ENCODE results near the gene DENND5A. TPM values are rescaled to one million over a fixed set of nuclear protein-coding genes. Genes with fewer than 3 reads are reported as not detected.

Gene DENND5A
- total and polyA plus RNA-seq, 2 donors (not counting 1 experiment from before 2014, with no cell fraction given): 41.3 to 66.5 TPM

DNA sequence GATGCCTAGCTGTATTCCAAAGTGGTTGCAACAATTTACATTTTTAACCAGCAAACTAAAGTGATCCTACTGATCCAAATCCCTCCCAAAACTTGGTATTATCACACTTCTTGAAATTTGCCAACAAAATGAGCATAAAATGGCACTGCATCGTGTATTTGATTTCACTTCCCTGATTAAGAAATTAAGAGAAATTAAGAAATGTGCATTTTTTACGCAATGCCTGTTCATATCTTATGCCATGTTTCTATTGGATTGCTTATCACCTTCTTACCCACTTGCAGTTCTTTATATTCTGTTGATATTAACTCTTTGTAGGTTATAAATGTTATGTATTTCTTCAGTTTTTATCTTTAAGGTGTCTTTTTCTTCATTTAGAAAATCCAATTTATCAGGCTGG lies 80.6 kb downstream of the DENND5A start:
- Histone ChIP-seq H3K27ac (ENCODE audit: low read length in 2 of 2) (no peak overlapping the region), H3K36me3 (replicated peaks in 1 of 2; ENCODE audit: control extremely low read depth in 1 of 2, control insufficient read depth in 1 of 2, extremely low read depth in 1 of 2, insufficient read depth in 2 of 2, low read length in 1 of 2) (peaks cover 0 to 6% of the 10 kb centered on the region in 2 experiments)
- intact Hi-C loops (cut with micrococcal nuclease): no loop called here

More for the DNA sequence above, 80.6 kb downstream of the DENND5A start:
- ChIA-PET POLR2A (no interaction called here), CTCF (no interaction called here)
- Mint-ChIP-seq H3K4me3 (no peak overlapping the region), H3K27me3 (no peaks in the 10 kb centered on the region), H3K4me1 (no peaks in the 10 kb centered on the region), H3K9me3 (ENCODE audit: insufficient read depth) (no peaks in the 10 kb centered on the region), H3K27ac (no peak overlapping the region)
- ATAC-seq (ENCODE audit: low read depth) (no peak), DNase-seq (no peak)
- Histone ChIP-seq H4K20me1 (ENCODE audit: control insufficient read depth, insufficient read depth, low read length, poor library complexity, severe bottlenecking) (no peaks in the 10 kb centered on the region), H3K4me1 (ENCODE audit: control insufficient read depth in 2 of 2, insufficient read depth in 2 of 2, low read length in 2 of 2) (no peaks in the 10 kb centered on the region), H3K27me3 (replicated peaks in 1 of 4; ENCODE audit: control extremely low read depth in 1 of 4, control insufficient read depth in 3 of 4, insufficient read depth in 4 of 4, low read length in 3 of 4) (no peaks in the 10 kb centered on the region), H3K9ac (ENCODE audit: low read length) (no peak overlapping the region), H3K79me2 (ENCODE audit: control insufficient read depth, insufficient read depth, low read length) (no peaks in the 10 kb centered on the region), H3K4me3 (ENCODE audit: control extremely low read depth in 1 of 5, extremely low read depth in 1 of 5, insufficient read depth in 1 of 5, low read depth in 2 of 5, low read length in 4 of 5) (no peak overlapping the region), H3K9me3 (ENCODE audit: control extremely low read depth in 1 of 3, control insufficient read depth in 2 of 3, insufficient read depth in 1 of 3, low read length in 2 of 3) (peaks cover 0 to 3% (median 0%) of the 10 kb centered on the region in 3 donors), H3K4me2 (replicated peaks; ENCODE audit: low read depth, low read length, poor library complexity, severe bottlenecking) (no peak overlapping the region), H2AFZ (ENCODE audit: insufficient read depth, low read depth, low read length, poor library complexity, severe bottlenecking) (no peak overlapping the region)
- TF ChIP-seq CTCF (IDR thresholded peaks at IDR 0.05): no peak
- no peak for TF ChIP-seq EZH2 (IDR thresholded peaks at IDR 0.05; ENCODE audit: borderline replicate concordance, insufficient read depth, low read depth, low read length, poor library complexity, severe bottlenecking)
- WGBS (ENCODE audit: insufficient coverage): no CpG with 5 or more reads among the region's 2 CpGs
